Jurkat, Clone E6-1 (cell line): ENCODE results near the gene FAM8A1. TPM values are rescaled to one million over a fixed set of nuclear protein-coding genes. Genes with fewer than 3 reads are reported as not detected.
"Not testable (repeated sequence)": the region's sequence is repeated elsewhere in the genome, so short reads cannot be mapped to it uniquely, and the experiment has no call there.

Source experiments
- DNase-seq: peaks from one replicate; pipeline ENCODE4 v3.0.0-alpha.2; 2011; ENCODE audit warnings: low read depth, low spot score
- H3K4me3 ChIP-seq: 2 replicates; pipeline ENCODE4 v1.5.1; 2011; ENCODE audit warnings: mild to moderate bottlenecking, low read length, control low read depth, moderate library complexity
- polyA plus RNA-seq: library from polyadenylated mRNA; unstranded; fragments of >200 nt; gene quantifications from one replicate; pipeline ENCODE4 v1.2.1, GENCODE V29; 2012; ENCODE audit warnings: missing spikeins; ENCODE audit not compliant: insufficient read length, insufficient read depth

FAM8A1 gene
- 6.6 TPM for polyA plus RNA-seq

- H3K4me3 ChIP-seq = peak within 1 kb of the TSS; percentile 65
- peak; percentile 88 for DNase-seq
These were observed at the start of gene FAM8A1 for GRCh38 chr6:17599877-17600526. FAM8A1 (plus strand) TSS chr6:17600302; CDS start chr6:17600410, 108 bp downstream.

- no peak overlapping the region for H3K4me3 ChIP-seq
- DNase-seq = no peak
These were observed 48.6 kb upstream of the FAM8A1 start for GRCh38 chr6:17551383-17551958.

GRCh38 chr6:17552861-17553260 lies 47.2 kb upstream of the FAM8A1 start:
- H3K4me3 ChIP-seq = no peak overlapping the region
- DNase-seq = no peak

GRCh38 chr6:17556014-17556413 lies 44.1 kb upstream of the FAM8A1 start:
- no peak for DNase-seq
- no peak overlapping the region for H3K4me3 ChIP-seq

- DNase-seq = no peak
- H3K4me3 ChIP-seq = no peak overlapping the region
These were observed 37.5 kb upstream of the FAM8A1 start for GRCh38 chr6:17562636-17563035.

GRCh38 chr6:17565399-17565798 lies 34.7 kb upstream of the FAM8A1 start:
- DNase-seq = no peak

GRCh38 chr6:17574866-17575560 lies 25.1 kb upstream of the FAM8A1 start:
- H3K4me3 ChIP-seq = no peak overlapping the region
- DNase-seq = no peak

More at GRCh38 chr6:17565399-17565798, 34.7 kb upstream of the FAM8A1 start:
- no peak overlapping the region for H3K4me3 ChIP-seq

- no peak for DNase-seq
- no peak overlapping the region for H3K4me3 ChIP-seq
These were observed 23.0 kb upstream of the FAM8A1 start for GRCh38 chr6:17577059-17577458.

GRCh38 chr6:17580518-17581048 lies 19.5 kb upstream of the FAM8A1 start:
- no peak for DNase-seq
- no peak overlapping the region for H3K4me3 ChIP-seq

- not testable (repeated sequence) for H3K4me3 ChIP-seq
These were observed 18.8 kb upstream of the FAM8A1 start for GRCh38 chr6:17581282-17581681.

GRCh38 chr6:17583811-17584210 lies 16.3 kb upstream of the FAM8A1 start:
- no peak for DNase-seq
- no peak overlapping the region for H3K4me3 ChIP-seq

More at GRCh38 chr6:17581282-17581681, 18.8 kb upstream of the FAM8A1 start:
- DNase-seq = not testable (repeated sequence)

- no peak overlapping the region for H3K4me3 ChIP-seq
- peak; percentile 44 for DNase-seq
These were observed 15.8 kb upstream of the FAM8A1 start for GRCh38 chr6:17584241-17584803.

GRCh38 chr6:17585766-17586490 lies 14.2 kb upstream of the FAM8A1 start:
- H3K4me3 ChIP-seq = no peak overlapping the region
- peak; percentile 51 for DNase-seq

GRCh38 chr6:17586623-17587022 lies 13.5 kb upstream of the FAM8A1 start:
- H3K4me3 ChIP-seq, DNase-seq: not testable (repeated sequence)

GRCh38 chr6:17588011-17588410 lies 12.1 kb upstream of the FAM8A1 start:
- DNase-seq = no peak
- no peak overlapping the region for H3K4me3 ChIP-seq

GRCh38 chr6:17589406-17590096 lies 10.6 kb upstream of the FAM8A1 start:
- H3K4me3 ChIP-seq = no peak overlapping the region
- peak; percentile 79 for DNase-seq

- no peak for DNase-seq
- no peak overlapping the region for H3K4me3 ChIP-seq
These were observed 8.8 kb upstream of the FAM8A1 start for GRCh38 chr6:17591287-17591686.

GRCh38 chr6:17593246-17593645 lies 6.9 kb upstream of the FAM8A1 start:
- no peak overlapping the region for H3K4me3 ChIP-seq
- DNase-seq = no peak
